MM.1S (cell line): ENCODE measurements around the gene GTF2I.

ENCODE experiments used
- EZH2 ChIP-seq: fragments of 300-600 bp; sonication (generic); optimal IDR thresholded peaks from 2 replicates; pipeline ENCODE3; 2017; ENCODE audit warnings: low read depth, mild to moderate bottlenecking, antibody characterized with exemption, low read length, mixed read lengths
- EZH2phosphoT487 ChIP-seq: fragments of 300-600 bp; sonication (generic); IDR thresholded peaks from 2 replicates; pipeline ENCODE4 v1.6.1; 2018; ENCODE audit warnings: antibody characterized with exemption, low read length
- TF ChIP-seq, protein P1 (sequence below): fragments of 300-600 bp; sonication (generic); IDR thresholded peaks from 2 replicates; pipeline ENCODE4 v1.5.1; 2016; ENCODE audit warnings: antibody characterized with exemption, low read length, mixed read lengths

DNA sequence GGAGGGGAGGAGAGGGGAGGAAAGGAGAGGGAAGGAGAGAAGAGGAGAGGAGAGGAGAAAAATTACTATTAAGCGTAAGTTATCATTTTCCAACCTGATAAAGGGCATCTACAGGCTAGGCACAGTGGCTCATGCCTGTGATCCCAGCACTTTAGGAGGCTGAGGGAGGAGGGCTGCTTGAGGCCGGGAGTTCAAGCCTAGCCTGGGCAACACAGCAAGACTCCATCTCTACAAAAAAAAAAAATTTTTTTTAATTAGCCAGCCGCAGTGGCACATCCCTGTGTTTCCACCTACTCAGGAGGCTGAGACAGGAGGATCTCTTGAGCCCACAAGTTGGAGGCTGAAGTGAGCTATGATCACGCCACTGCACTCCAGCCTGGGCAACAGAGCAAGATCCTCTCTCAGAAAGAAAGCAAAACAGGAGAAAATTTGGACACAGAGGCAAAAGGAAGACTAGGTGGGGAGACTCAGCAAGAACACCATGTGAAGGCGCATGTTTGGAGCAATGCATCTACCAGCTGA, 35.2 kb upstream of the GTF2I start:
- TF ChIP-seq, protein P1, sequence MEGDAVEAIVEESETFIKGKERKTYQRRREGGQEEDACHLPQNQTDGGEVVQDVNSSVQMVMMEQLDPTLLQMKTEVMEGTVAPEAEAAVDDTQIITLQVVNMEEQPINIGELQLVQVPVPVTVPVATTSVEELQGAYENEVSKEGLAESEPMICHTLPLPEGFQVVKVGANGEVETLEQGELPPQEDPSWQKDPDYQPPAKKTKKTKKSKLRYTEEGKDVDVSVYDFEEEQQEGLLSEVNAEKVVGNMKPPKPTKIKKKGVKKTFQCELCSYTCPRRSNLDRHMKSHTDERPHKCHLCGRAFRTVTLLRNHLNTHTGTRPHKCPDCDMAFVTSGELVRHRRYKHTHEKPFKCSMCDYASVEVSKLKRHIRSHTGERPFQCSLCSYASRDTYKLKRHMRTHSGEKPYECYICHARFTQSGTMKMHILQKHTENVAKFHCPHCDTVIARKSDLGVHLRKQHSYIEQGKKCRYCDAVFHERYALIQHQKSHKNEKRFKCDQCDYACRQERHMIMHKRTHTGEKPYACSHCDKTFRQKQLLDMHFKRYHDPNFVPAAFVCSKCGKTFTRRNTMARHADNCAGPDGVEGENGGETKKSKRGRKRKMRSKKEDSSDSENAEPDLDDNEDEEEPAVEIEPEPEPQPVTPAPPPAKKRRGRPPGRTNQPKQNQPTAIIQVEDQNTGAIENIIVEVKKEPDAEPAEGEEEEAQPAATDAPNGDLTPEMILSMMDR: no peak
- no peak for TF ChIP-seq EZH2phosphoT487
- TF ChIP-seq EZH2: no peak
